HG03135 (cell line): ENCODE results near the gene LINC00237.

Source experiments
- ATAC-seq: cut with Tn5 transposase; IDR thresholded peaks from one replicate; pipeline ENCODE4 v1.9.1; 2021; ENCODE audit warnings: mild to moderate bottlenecking, moderate library complexity; ENCODE audit not compliant: unreplicated experiment

The LINC00237 gene

GRCh38 chr20:21052241-21052640, 53.9 kb downstream of the LINC00237 start:
- no peak for ATAC-seq

GRCh38 chr20:21050710-21051109, 55.4 kb downstream of the LINC00237 start:
- no peak for ATAC-seq

GRCh38 chr20:21049305-21049828, 56.8 kb downstream of the LINC00237 start:
- ATAC-seq = no peak

GRCh38 chr20:21048841-21049273, 57.3 kb downstream of the LINC00237 start:
- no peak for ATAC-seq

- ATAC-seq = no peak
Measured at GRCh38 chr20:21047981-21048380, 58.2 kb downstream of the LINC00237 start.

- ATAC-seq = no peak
Measured at GRCh38 chr20:21046413-21047070, 59.6 kb downstream of the LINC00237 start.
